ENCODE data around the gene MS4A10. TPM values are rescaled to one million over a fixed set of nuclear protein-coding genes. Genes with fewer than 3 reads are reported as not detected.

The MS4A10 gene
- total and polyA plus RNA-seq, 2 of the 8 experiments (the other 6 are each of a cell fraction or from before 2014, with no cell fraction given), result not detected

DNA sequence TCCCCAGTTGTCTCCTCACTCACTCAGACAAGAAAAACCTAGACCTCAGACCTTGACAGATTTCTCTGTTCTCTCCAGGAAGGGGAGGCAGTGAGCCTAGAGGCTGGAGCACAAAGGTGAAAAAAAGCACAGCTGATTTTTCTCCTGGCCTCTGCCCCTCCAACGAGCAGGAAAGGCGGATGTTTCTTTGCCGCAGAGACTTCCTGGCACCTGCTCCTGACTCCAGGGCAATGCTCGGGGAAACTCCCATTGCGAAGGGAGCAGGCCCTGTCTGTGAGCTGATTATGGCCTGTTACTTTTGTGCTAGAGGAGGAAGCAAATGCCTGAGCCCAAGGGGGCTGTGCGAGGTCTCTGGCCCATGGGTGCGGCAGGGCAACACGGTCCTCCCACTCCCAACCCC, 25.4 kb downstream of the MS4A10 start:
- Histone ChIP-seq H3K56ac (replicated peaks; ENCODE audit: insufficient read length, low read depth, low read length) (no peak overlapping the region), H3K23me2 (ENCODE audit: low read depth, low read length) (no peaks in the 10 kb centered on the region; the same call in 1 of the 2 replicates), H3K23ac (ENCODE audit: insufficient read length) (no peak overlapping the region), H4K8ac (ENCODE audit: extremely low read depth, insufficient read depth, low read length) (peak overlapping the region; percentile 79; the same call in 1 of the 2 replicates), H4K20me1 (replicated peaks in 1 of 2; ENCODE audit: control insufficient read depth in 1 of 2, insufficient read depth in 2 of 2, low read length in 2 of 2) (no peaks in the 10 kb centered on the region), H3K14ac (ENCODE audit: insufficient read length) (no peak overlapping the region), H3K27ac (ENCODE audit: low read depth, low read length) (no peak overlapping the region), H2BK20ac (ENCODE audit: low read length) (no peak overlapping the region), H4K91ac (replicated peaks; ENCODE audit: insufficient read length, low read length) (no peak overlapping the region), H2AFZ (ENCODE audit: low read length) (no peak overlapping the region), H3K4me2 (ENCODE audit: insufficient read depth in 1 of 2, low read depth in 2 of 2, low read length in 2 of 2) (no peak overlapping the region), H3K18ac (ENCODE audit: extremely low read depth, low read length) (no peak overlapping the region), H3K9ac (replicated peaks in 1 of 4; ENCODE audit: extremely low read depth in 1 of 4, low read depth in 3 of 4, low read length in 3 of 4) (no peak overlapping the region), H2BK5ac (ENCODE audit: low read depth, low read length) (no peak overlapping the region), H3K27me3 (replicated peaks in 1 of 4; ENCODE audit: control insufficient read depth in 3 of 4, extremely low read depth in 1 of 4, insufficient read depth in 3 of 4, low read length in 3 of 4) (no peaks in the 10 kb centered on the region; a peak in 1 of 7 replicates), H3K4me3 (ENCODE audit: extremely low read depth in 1 of 4, insufficient read depth in 2 of 4, low read depth in 3 of 4, low read length in 4 of 4) (no peak overlapping the region), H3K36me3 (ENCODE audit: control insufficient read depth in 2 of 4, insufficient read depth in 4 of 4, low read length in 3 of 4) (no peaks in the 10 kb centered on the region), H3K79me2 (ENCODE audit: control insufficient read depth in 1 of 2, insufficient read depth in 2 of 2, low read length in 2 of 2) (no peaks in the 10 kb centered on the region), H3K4me1 (replicated peaks in 1 of 4; ENCODE audit: control insufficient read depth in 3 of 4, insufficient read depth in 4 of 4, low read length in 3 of 4) (no peaks in the 10 kb centered on the region; a peak in 1 of 7 replicates), H2AK5ac (ENCODE audit: low read depth, low read length) (no peak overlapping the region), H2BK15ac (ENCODE audit: low read length) (no peak overlapping the region), H3K9me3 (ENCODE audit: insufficient read depth in 2 of 2, low read depth in 1 of 2, low read length in 1 of 2) (no peaks in the 10 kb centered on the region), H4K5ac (ENCODE audit: insufficient read length, low read depth, low read length) (no peak overlapping the region), H2BK12ac (ENCODE audit: low read depth, low read length) (no peak overlapping the region), H3K79me1 (ENCODE audit: low read depth, low read length) (no peaks in the 10 kb centered on the region), H2BK120ac (replicated peaks; ENCODE audit: low read depth, low read length) (no peak overlapping the region), H3K4ac (replicated peaks; ENCODE audit: insufficient read length, low read depth, low read length) (no peak overlapping the region)
- POLR2A ChIA-PET (ENCODE audit: partially characterized antibody), result interaction anchor here (0.7 kb wide), 1 partner anchor 45 kb away, joined by 3 read pairs; no protein-coding TSS in a partner anchor
- FAIRE-seq (no peak), DNase-seq (ENCODE audit: low read depth in 1 of 2, low spot score in 2 of 2) (no peak)
- TF ChIP-seq RXRA (IDR thresholded peaks at IDR 0.05; ENCODE audit: insufficient read depth, low read depth, low read length), result no peak
- CTCF ChIA-PET (ENCODE audit: partially characterized antibody), result interaction anchor here (0.6 to 0.7 kb wide), 2 partner anchors 44 to 52 kb away, joined by 3 read pairs; no protein-coding TSS in a partner anchor
- WGBS, 2 experiments (ENCODE audit: extremely low coverage in 1 of 2, insufficient coverage in 1 of 2, insufficient read length in 1 of 2, insufficient replicate concordance in 2 of 2, low coverage in 1 of 2, low lambda C conversion rate in 2 of 2, missing lambda C conversion rate in 1 of 2), result 97% methylated on average over 6 of the region's 8 CpGs; no CpG with 5 or more reads in 1 of the 2 experiments

Data from H1 (cell line).